OCI-LY3 (cell line): Measurements from ENCODE around the gene TPGS2.

Source experiments
- EZH2phosphoT487 ChIP-seq: fragments of 200-600 bp; shearing (Covaris generic); IDR thresholded peaks from 2 replicates; pipeline ENCODE4 v1.6.1; 2018; ENCODE audit warnings: antibody characterized with exemption, mixed run types, low read depth
- TF ChIP-seq, protein P1 (sequence below): fragments of 200-600, 300-600 bp; sonication (generic); IDR thresholded peaks from 2 replicates; pipeline ENCODE4 v1.5.1; 2014; ENCODE audit warnings: antibody characterized with exemption, low read length, low read depth

DNA sequence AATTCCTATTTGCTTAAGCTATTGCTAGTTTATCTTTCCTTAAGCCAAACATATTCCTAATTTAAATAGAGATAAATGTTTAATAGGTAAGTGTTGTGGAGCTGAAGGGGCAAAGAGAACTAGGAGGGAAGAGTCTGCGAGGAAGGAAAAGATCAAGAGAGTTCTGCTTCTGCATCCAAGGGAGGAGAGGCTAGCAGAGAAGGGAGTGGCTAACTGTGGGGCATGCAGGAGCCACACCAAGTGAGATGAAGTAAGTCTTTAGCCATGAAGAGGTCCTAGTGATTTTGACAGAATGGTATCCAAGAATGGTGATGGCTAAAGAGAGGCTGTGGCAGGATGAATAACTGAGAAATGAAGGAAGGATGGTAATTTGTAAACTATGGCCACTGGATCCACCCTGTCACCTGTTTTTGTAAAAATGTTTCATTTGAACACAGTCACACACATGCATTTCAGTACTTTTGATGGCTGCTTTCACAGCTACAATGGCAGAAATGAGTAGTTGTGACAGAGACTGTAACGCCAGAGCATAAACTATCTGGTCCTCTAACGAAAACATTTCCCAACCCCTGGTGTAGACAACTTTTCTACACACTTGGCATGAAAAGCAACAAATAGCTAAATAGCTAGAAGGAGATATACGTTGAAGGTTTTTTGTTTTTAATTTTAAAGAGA is 15.6 kb downstream of the TPGS2 start:
- TF ChIP-seq, protein P1, sequence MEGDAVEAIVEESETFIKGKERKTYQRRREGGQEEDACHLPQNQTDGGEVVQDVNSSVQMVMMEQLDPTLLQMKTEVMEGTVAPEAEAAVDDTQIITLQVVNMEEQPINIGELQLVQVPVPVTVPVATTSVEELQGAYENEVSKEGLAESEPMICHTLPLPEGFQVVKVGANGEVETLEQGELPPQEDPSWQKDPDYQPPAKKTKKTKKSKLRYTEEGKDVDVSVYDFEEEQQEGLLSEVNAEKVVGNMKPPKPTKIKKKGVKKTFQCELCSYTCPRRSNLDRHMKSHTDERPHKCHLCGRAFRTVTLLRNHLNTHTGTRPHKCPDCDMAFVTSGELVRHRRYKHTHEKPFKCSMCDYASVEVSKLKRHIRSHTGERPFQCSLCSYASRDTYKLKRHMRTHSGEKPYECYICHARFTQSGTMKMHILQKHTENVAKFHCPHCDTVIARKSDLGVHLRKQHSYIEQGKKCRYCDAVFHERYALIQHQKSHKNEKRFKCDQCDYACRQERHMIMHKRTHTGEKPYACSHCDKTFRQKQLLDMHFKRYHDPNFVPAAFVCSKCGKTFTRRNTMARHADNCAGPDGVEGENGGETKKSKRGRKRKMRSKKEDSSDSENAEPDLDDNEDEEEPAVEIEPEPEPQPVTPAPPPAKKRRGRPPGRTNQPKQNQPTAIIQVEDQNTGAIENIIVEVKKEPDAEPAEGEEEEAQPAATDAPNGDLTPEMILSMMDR, result no peak
- no peak for TF ChIP-seq EZH2phosphoT487
